Astrocyte of the spinal cord (primary cell): ENCODE data around the gene SRCIN1.

Experiments
- DNase-seq: peaks from one replicate; pipeline ENCODE4 v3.0.0; 2011; ENCODE audit warnings: low read depth, low spot score
- H3K4me3 ChIP-seq: 2 replicates; pipeline ENCODE4 v1.5.1; 2011; ENCODE audit warnings: low read depth, mild to moderate bottlenecking, low read length, moderate library complexity
- CTCF ChIP-seq: IDR thresholded peaks from 2 replicates; pipeline ENCODE4 v1.5.1; 2012; ENCODE audit warnings: low read depth, mild to moderate bottlenecking, low read length, inconsistent platforms
- in situ Hi-C: cut with HindIII; loops from 2 replicates; pipeline ENCODE4 v1.10.0; 2017; ENCODE audit warnings: low sequenced_read_pairs

The SRCIN1 gene

GRCh38 chr17:38575781-38576180 lies 30.0 kb downstream of the SRCIN1 start:
- no peak overlapping the region for H3K4me3 ChIP-seq
- DNase-seq, result no peak
- in situ Hi-C loops, result no loop called here
- TF ChIP-seq CTCF, result no peak

GRCh38 chr17:38574712-38575111 lies 31.0 kb downstream of the SRCIN1 start:
- no peak overlapping the region for H3K4me3 ChIP-seq
- in situ Hi-C loops, result no loop called here
- no peak for DNase-seq
- no peak for TF ChIP-seq CTCF

- no peak for TF ChIP-seq CTCF
- no peak overlapping the region for H3K4me3 ChIP-seq
- DNase-seq, result no peak
- in situ Hi-C loops, result no loop called here
Observed at GRCh38 chr17:38572669-38573365, 32.9 kb downstream of the SRCIN1 start.

- no peak overlapping the region for H3K4me3 ChIP-seq
- no peak for TF ChIP-seq CTCF
- no peak for DNase-seq
- in situ Hi-C loops, result no loop called here
Observed at GRCh38 chr17:38571833-38572668, 33.7 kb downstream of the SRCIN1 start.

- DNase-seq, result no peak
- TF ChIP-seq CTCF, result no peak
- no peak overlapping the region for H3K4me3 ChIP-seq
- in situ Hi-C loops, result no loop called here
Observed at GRCh38 chr17:38569701-38570512, 35.8 kb downstream of the SRCIN1 start.

- DNase-seq, result no peak
- in situ Hi-C loops, result no loop called here
- H3K4me3 ChIP-seq, result no peak overlapping the region
- no peak for TF ChIP-seq CTCF
Observed at GRCh38 chr17:38568845-38569510, 36.8 kb downstream of the SRCIN1 start.
